AG09319 (cell line): ENCODE data around the gene CCNQ.

Source experiments
- DNase-seq: peaks from one replicate; pipeline ENCODE4 v3.0.0-alpha.2; 2010; ENCODE audit warnings: low read depth; ENCODE audit errors: extremely low read depth
- CTCF ChIP-seq: IDR thresholded peaks from 2 replicates; pipeline ENCODE4 v1.5.1; 2011; ENCODE audit warnings: low read depth, mild to moderate bottlenecking, inconsistent platforms, low read length, moderate library complexity

CCNQ gene

DNA sequence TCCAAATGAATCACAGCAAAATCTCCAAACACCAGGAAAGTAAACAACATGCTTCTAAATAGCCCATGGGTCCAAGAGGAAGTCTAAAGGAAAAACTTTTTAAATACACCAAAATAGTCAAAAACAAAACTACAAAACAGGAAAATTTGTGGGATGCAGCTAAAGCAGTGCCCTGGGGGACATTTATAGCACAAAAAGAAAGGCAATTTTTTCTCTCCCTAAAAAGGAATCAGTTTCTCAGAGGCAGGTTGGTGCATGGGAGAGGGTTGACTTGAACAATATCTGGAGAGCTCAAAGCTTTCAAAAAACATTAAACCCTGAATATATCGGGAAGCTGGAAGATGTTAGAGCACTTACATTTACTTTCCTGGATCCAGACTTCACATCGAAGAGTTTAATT lies 32.4 kb upstream of the CCNQ start:
- TF ChIP-seq CTCF = no peak
- DNase-seq = no peak

GRCh38 chrX:153628665-153629064 lies 29.7 kb upstream of the CCNQ start:
- no peak for TF ChIP-seq CTCF
- no peak for DNase-seq

- DNase-seq = no peak
- TF ChIP-seq CTCF = no peak
Observed at GRCh38 chrX:153628129-153628528, 29.2 kb upstream of the CCNQ start.

GRCh38 chrX:153627675-153628111 lies 28.8 kb upstream of the CCNQ start:
- DNase-seq = no peak
- no peak for TF ChIP-seq CTCF

- TF ChIP-seq CTCF = no peak
- DNase-seq = no peak
Observed at GRCh38 chrX:153626863-153627674, 28.1 kb upstream of the CCNQ start.

- no peak for TF ChIP-seq CTCF
- no peak for DNase-seq
Observed at GRCh38 chrX:153626025-153626633, 27.2 kb upstream of the CCNQ start.

- no peak for TF ChIP-seq CTCF
- no peak for DNase-seq
Observed at GRCh38 chrX:153625271-153626024, 26.5 kb upstream of the CCNQ start.
